Choroid plexus epithelial cell (primary cell): Measurements from ENCODE around the gene RPL11.

Experiments
- DNase-seq: peaks from one replicate; pipeline ENCODE4 v3.0.0-alpha.2; 2010; ENCODE audit warnings: low read depth
- H3K4me3 ChIP-seq: 2 replicates; pipeline ENCODE4 v1.5.1; 2011; ENCODE audit warnings: low read depth, mild to moderate bottlenecking, control low read depth, low read length, moderate library complexity
- TF ChIP-seq, protein P1 (sequence below): conservative IDR thresholded peaks from 2 replicates; pipeline ENCODE4 v1.5.1; 2011; ENCODE audit warnings: low read depth, mild to moderate bottlenecking, control low read depth, inconsistent platforms, low read length, moderate library complexity

RPL11 gene

DNA sequence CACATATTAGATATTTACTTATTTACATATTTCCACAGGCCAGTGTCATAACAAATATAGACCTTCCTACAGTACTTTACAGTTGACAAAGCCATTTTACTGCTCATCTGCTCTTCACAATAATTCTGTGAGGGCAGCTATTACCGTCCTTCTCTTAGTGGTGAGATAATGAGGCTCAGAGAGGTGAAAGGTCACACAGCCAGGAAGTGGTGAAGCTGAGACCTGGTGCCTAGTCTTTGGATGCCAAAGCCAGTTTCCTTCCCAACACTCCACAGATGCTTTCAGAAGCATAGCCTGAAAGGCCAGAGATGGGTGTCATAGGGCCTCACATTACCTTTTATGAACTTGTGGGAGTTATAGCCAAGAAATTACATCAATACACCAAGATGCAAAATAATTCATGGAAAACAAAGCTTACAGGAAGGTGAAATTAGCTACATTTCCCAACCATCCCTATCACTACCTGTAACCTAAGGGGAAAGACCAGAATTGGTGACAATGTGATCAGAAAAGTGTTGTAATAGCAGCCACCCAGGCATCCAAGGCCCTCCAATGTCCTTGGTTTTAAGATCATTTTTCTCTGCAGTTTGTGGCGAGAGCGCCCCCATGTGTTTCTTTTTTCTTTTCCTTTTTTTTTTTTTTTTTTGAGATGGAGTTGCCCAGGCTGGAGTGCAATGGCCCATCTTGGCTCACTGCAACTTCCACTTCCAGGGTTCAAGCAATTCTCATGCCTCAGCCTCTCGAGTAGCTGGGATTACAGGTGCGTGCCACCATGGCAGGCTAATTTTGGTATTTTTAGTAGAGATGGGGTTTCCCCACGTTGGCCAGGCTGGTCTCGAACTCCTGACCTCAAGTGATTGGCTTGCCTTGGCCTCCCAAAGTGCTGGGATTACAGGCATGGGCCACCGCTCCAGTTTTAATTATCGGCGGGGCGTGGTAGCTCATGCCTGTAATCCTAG, 26.5 kb upstream of the RPL11 start:
- no peak overlapping the region for H3K4me3 ChIP-seq
- TF ChIP-seq, protein P1, sequence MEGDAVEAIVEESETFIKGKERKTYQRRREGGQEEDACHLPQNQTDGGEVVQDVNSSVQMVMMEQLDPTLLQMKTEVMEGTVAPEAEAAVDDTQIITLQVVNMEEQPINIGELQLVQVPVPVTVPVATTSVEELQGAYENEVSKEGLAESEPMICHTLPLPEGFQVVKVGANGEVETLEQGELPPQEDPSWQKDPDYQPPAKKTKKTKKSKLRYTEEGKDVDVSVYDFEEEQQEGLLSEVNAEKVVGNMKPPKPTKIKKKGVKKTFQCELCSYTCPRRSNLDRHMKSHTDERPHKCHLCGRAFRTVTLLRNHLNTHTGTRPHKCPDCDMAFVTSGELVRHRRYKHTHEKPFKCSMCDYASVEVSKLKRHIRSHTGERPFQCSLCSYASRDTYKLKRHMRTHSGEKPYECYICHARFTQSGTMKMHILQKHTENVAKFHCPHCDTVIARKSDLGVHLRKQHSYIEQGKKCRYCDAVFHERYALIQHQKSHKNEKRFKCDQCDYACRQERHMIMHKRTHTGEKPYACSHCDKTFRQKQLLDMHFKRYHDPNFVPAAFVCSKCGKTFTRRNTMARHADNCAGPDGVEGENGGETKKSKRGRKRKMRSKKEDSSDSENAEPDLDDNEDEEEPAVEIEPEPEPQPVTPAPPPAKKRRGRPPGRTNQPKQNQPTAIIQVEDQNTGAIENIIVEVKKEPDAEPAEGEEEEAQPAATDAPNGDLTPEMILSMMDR = peak; percentile 56
- DNase-seq = peak; percentile 60

DNA sequence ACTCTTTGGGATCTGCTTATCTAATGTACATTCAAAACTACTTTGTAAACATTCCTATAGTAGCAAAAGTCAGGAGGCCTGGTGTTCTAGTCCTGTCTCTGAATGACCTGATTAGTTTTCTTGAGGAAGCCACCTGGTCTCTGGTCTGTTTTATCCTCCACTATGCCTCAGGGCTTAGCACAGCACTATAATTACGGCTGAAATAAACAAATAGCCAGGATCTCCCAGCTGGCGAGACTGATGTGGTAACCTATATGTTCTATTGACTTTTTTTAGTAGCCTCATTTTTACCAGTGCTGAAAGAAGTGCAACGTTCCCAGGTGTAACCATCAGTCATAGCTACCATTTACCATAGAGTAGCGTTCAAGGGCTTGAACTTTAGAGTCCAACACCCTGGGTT, 24.2 kb upstream of the RPL11 start:
- TF ChIP-seq, protein P1 = no peak
- no peak for DNase-seq
- no peak overlapping the region for H3K4me3 ChIP-seq

DNA sequence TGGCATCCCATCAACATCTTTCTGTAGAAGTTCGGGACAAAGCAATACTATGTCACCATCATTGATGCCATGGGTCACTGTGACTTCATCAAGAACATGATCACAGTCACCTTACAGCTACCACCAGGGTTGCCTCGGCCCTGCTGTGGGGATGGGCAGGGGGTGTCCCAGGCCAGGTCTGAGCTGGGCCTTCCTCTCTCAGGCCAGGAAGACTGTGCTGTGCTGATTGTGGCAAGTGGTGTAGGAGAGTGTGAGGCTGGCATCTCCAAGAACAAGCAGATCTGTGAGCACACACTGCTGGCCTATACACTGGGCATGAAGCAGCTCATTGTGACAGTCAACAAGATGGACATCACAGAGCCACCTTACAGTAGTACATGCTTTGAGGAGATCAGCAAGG, 20.9 kb upstream of the RPL11 start:
- TF ChIP-seq, protein P1 = no peak
- DNase-seq = no peak
- no peak overlapping the region for H3K4me3 ChIP-seq

DNA sequence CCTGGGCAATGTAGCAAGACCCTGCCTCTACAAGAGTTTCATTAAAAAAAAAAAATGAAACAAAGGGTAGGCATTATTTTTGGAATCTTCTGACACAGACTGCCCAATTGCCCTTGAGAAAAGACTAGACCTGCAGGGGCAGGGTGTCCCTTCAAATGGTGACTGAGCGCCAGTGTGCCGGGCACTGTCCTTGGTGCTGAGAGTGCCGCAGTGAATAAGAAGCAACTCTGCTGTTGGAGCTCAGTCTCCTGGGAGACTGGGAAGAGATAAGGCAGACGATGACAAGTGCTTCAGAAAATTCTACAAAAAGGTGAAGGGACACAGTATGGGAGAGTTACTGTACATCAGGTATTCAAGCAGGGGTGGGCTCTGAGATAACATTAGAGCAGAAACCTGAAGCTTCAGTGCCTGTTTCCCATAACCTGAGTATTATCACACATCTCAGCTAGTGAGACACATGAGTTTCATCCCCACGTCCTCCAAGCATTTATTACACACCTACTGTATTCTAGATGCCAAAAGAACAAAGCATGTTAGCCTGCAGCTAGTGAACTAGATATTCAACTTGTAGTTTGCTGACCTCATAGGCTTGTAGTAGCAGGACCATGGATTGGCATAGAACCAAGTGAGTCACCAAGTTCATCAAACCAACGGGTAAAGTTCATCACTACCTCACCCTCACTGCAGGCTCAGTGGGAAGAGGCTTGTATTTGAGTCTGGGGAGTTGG, 18.4 kb upstream of the RPL11 start:
- DNase-seq = peak; percentile 54
- TF ChIP-seq, protein P1 = no peak
- no peak overlapping the region for H3K4me3 ChIP-seq

DNA sequence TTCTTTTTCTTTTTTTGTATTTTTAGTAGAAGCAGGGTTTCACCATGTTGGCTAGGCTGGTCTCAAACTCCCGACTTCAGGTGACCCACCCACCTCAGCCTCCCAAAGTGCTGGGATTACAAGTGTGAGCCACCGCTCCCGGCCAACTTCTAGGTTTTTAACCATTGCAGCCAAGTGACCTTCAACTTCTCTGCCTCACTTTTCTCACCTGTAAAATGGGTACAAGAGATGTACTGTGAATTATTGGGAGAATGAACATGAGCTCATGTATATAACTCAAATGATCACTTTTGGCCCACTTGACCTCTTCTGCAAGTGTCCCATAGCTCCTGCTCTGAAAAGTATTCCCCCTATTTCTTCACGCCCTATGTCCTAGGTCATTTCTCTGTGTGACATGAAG, 11.8 kb upstream of the RPL11 start:
- no peak for DNase-seq
- TF ChIP-seq, protein P1 = no peak
- no peak overlapping the region for H3K4me3 ChIP-seq

DNA sequence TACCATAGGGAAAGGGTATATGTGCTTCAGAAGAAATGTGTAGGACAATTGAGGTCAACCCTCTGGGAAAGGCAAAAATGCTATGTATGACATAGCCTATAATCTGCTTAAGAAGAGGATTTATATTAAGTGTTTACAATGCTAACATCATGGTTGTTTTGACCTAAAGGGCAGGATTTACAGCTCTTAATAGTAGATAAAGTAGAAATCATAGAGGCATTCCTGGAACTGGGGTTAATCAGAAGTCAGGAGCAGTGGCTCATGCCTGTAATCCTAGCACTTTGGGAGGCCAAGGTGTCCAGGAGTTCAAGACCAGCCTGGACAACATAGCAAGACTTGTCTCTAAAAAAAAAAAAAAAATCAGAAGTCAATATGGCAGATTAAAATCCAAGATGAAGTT, 8.7 kb upstream of the RPL11 start:
- no peak for DNase-seq
- H3K4me3 ChIP-seq = no peak overlapping the region
- TF ChIP-seq, protein P1 = no peak
